Measurements from ENCODE around the gene PDLIM7. TPM values are rescaled to one million over a fixed set of nuclear protein-coding genes. Genes with fewer than 3 reads are reported as not detected.

PDLIM7 gene
- total RNA-seq, 2 experiments from 2014 or later, result 38.8 to 58.0 TPM

DNA sequence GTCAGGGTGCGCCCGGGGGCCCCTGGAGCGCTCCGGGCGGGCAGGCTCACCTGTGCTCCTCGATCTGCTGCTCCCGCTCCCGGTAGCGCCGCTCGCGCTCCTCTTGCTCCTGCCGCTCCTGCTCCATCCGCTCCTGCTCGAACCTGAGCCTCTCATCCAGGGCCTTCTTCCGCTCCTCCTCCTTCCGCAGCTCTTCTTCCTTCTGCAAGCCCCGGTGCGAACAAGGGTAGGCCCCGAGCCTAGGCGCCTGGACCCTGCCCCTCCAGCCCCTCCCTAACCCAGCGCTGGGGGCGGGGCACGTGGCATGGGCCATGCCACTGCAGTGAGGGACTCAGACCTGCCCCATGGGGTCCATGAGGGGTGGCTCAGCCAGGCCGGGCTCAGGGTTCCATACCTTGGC, 30.5 kb downstream of the PDLIM7 start:
- CTCF ChIA-PET (ENCODE audit: unreplicated experiment), result no interaction called here
- Histone ChIP-seq H2AFZ (ENCODE audit: low read length) (no peak overlapping the region), H3K27ac (ENCODE audit: low read depth, low read length, poor library complexity, severe bottlenecking) (no peak overlapping the region), H3K4me3 (ENCODE audit: low read depth, low read length, poor library complexity, severe bottlenecking) (no peak overlapping the region), H3K9me3 (ENCODE audit: low read length) (no peaks in the 10 kb centered on the region), H3K36me3 (ENCODE audit: insufficient read depth, low read length) (no peaks in the 10 kb centered on the region), H4K20me1 (ENCODE audit: insufficient read depth, low read length) (no peaks in the 10 kb centered on the region), H3K79me2 (ENCODE audit: insufficient read depth, low read depth, low read length) (no peaks in the 10 kb centered on the region), H3K9me2 (ENCODE audit: insufficient read depth, low read length) (no peaks in the 10 kb centered on the region), H3K4me1 (ENCODE audit: insufficient read depth, low read length, poor library complexity, severe bottlenecking) (no peaks in the 10 kb centered on the region), H3K4me2 (ENCODE audit: low read length) (no peak overlapping the region)
- DNase-seq (ENCODE audit: low spot score), result no peak
- no TSS peak for BruUV-seq (replicated peaks)
- intact Hi-C loops (cut with micrococcal nuclease; ENCODE audit: unreplicated experiment), result no loop called here
- POLR2A ChIA-PET, result no interaction called here
- TF ChIP-seq, protein P1, sequence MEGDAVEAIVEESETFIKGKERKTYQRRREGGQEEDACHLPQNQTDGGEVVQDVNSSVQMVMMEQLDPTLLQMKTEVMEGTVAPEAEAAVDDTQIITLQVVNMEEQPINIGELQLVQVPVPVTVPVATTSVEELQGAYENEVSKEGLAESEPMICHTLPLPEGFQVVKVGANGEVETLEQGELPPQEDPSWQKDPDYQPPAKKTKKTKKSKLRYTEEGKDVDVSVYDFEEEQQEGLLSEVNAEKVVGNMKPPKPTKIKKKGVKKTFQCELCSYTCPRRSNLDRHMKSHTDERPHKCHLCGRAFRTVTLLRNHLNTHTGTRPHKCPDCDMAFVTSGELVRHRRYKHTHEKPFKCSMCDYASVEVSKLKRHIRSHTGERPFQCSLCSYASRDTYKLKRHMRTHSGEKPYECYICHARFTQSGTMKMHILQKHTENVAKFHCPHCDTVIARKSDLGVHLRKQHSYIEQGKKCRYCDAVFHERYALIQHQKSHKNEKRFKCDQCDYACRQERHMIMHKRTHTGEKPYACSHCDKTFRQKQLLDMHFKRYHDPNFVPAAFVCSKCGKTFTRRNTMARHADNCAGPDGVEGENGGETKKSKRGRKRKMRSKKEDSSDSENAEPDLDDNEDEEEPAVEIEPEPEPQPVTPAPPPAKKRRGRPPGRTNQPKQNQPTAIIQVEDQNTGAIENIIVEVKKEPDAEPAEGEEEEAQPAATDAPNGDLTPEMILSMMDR (conservative IDR thresholded peaks at IDR 0.05; ENCODE audit: low read length), result no peak
- TF ChIP-seq EZH2phosphoT487 (IDR thresholded peaks at IDR 0.05; ENCODE audit: borderline replicate concordance, low read depth, low read length), result no peak

GRCh38 chr5:177465044-177465443, 32.4 kb downstream of the PDLIM7 start:
- intact Hi-C loops (cut with micrococcal nuclease; ENCODE audit: unreplicated experiment), result no loop called here
- BruUV-seq (replicated peaks), result no TSS peak
- Histone ChIP-seq H4K20me1 (ENCODE audit: insufficient read depth, low read length) (no peaks in the 10 kb centered on the region), H3K36me3 (ENCODE audit: insufficient read depth, low read length) (no peaks in the 10 kb centered on the region), H3K9me3 (ENCODE audit: low read length) (no peaks in the 10 kb centered on the region), H3K4me1 (ENCODE audit: insufficient read depth, low read length, poor library complexity, severe bottlenecking) (no peaks in the 10 kb centered on the region), H3K4me2 (ENCODE audit: low read length) (no peak overlapping the region), H2AFZ (ENCODE audit: low read length) (no peak overlapping the region), H3K9me2 (ENCODE audit: insufficient read depth, low read length) (no peaks in the 10 kb centered on the region), H3K79me2 (ENCODE audit: insufficient read depth, low read depth, low read length) (no peaks in the 10 kb centered on the region), H3K4me3 (ENCODE audit: low read depth, low read length, poor library complexity, severe bottlenecking) (no peak overlapping the region), H3K27ac (ENCODE audit: low read depth, low read length, poor library complexity, severe bottlenecking) (no peak overlapping the region)
- ChIA-PET POLR2A (no interaction called here), CTCF (ENCODE audit: unreplicated experiment) (no interaction called here)
- no peak for DNase-seq (ENCODE audit: low spot score)
- TF ChIP-seq, protein P1 (conservative IDR thresholded peaks at IDR 0.05; ENCODE audit: low read length), result no peak

- H2AFZ ChIP-seq (ENCODE audit: low read length), result no peak overlapping the region
- peaks cover 3% of the 10 kb centered on the region for H3K4me1 ChIP-seq (ENCODE audit: insufficient read depth, low read length, poor library complexity, severe bottlenecking)
- no peak for DNase-seq (ENCODE audit: low spot score)
- no peak overlapping the region for H3K4me2 ChIP-seq (ENCODE audit: low read length)
- H3K36me3 ChIP-seq (ENCODE audit: insufficient read depth, low read length), result no peaks in the 10 kb centered on the region
- BruUV-seq (replicated peaks), result no TSS peak
- TF ChIP-seq, protein P1 (conservative IDR thresholded peaks at IDR 0.05; ENCODE audit: low read length), result no peak
- no peak for TF ChIP-seq EZH2phosphoT487 (IDR thresholded peaks at IDR 0.05; ENCODE audit: borderline replicate concordance, low read depth, low read length)
- no peaks in the 10 kb centered on the region for H3K9me3 ChIP-seq (ENCODE audit: low read length)
- H3K4me3 ChIP-seq (ENCODE audit: low read depth, low read length, poor library complexity, severe bottlenecking), result no peak overlapping the region
- CTCF ChIA-PET (ENCODE audit: unreplicated experiment), result no interaction called here
- POLR2A ChIA-PET, result no interaction called here
- no peaks in the 10 kb centered on the region for H3K79me2 ChIP-seq (ENCODE audit: insufficient read depth, low read depth, low read length)
- no peaks in the 10 kb centered on the region for H3K9me2 ChIP-seq (ENCODE audit: insufficient read depth, low read length)
- intact Hi-C loops (cut with micrococcal nuclease; ENCODE audit: unreplicated experiment), result no loop called here
- H3K27ac ChIP-seq (ENCODE audit: low read depth, low read length, poor library complexity, severe bottlenecking), result no peak overlapping the region
- H4K20me1 ChIP-seq (ENCODE audit: insufficient read depth, low read length), result no peaks in the 10 kb centered on the region
Observed at GRCh38 chr5:177462021-177462670, 35.3 kb downstream of the PDLIM7 start.

All from OCI-LY7 (cell line).